Subcutaneous adipose tissue (tissue), 4 donors: ENCODE results near the gene MASP1. TPM values are rescaled to one million over a fixed set of nuclear protein-coding genes. Genes with fewer than 3 reads are reported as not detected.

Experiments
- total RNA-seq, 4 donors: library from RNA; depleted of rRNA; stranded (reverse); fragments of >200 nt; gene quantifications; one replicate each; pipeline ENCODE4 v1.1.0, GENCODE V29; 2016
- TF ChIP-seq, protein P1 (sequence below): fragments of 450-650 bp; IDR thresholded peaks from one replicate; pipeline ENCODE4 v1.5.1; 2016; ENCODE audit warnings: low read depth, mild to moderate bottlenecking, control low read depth, antibody characterized with exemption, moderate library complexity

Gene MASP1
- total RNA-seq, 4 donors from 2014 or later, result 1.5 to 20.4 (median 7.6) TPM

DNA sequence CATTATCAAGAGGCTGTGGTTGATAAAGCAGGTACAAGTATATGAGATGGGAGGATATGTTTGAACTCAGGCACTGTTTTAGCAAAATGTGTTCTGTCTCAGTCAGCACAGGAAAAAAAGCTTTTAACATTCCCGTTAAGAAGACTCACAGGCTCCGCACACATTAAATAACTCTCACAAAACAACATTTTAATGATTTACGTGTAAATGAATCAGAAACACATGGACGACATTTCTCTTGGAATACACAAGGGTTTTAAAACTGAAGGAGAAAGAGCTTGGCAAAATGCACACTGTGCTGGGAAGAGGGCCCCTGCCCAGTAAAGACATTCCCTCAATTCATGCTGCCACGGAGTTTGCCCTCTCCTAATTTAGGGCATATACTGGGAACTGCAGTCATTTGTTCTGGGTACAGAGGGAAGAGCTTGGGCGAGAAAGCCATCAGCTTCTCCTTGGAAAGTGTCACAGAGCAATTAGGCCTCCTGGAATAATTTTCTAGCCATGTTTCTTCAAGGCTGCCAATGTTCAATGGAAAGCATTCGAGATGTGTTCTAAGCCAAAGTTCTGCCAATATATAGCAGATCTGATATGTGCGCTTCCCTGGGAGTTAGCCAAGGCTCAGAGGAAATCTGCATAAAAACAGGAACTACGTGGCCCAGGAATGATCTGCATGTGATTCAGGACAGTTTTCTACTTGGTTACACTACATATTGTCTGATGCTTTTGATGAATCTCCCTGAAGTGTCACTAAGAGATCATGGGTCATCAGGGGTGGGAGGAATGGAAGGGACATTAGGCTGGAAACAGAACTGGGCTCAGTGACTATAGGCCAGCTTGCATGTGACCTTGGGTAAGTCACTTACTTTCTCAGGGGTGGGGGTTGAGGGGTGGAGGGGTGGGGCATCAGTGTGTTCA is 2.2 kb upstream of the MASP1 start:
- TF ChIP-seq, protein P1, sequence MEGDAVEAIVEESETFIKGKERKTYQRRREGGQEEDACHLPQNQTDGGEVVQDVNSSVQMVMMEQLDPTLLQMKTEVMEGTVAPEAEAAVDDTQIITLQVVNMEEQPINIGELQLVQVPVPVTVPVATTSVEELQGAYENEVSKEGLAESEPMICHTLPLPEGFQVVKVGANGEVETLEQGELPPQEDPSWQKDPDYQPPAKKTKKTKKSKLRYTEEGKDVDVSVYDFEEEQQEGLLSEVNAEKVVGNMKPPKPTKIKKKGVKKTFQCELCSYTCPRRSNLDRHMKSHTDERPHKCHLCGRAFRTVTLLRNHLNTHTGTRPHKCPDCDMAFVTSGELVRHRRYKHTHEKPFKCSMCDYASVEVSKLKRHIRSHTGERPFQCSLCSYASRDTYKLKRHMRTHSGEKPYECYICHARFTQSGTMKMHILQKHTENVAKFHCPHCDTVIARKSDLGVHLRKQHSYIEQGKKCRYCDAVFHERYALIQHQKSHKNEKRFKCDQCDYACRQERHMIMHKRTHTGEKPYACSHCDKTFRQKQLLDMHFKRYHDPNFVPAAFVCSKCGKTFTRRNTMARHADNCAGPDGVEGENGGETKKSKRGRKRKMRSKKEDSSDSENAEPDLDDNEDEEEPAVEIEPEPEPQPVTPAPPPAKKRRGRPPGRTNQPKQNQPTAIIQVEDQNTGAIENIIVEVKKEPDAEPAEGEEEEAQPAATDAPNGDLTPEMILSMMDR, result no peak

- TF ChIP-seq, protein P1, result no peak
These were observed 1.3 kb upstream of the MASP1 start for GRCh38 chr3:187292631-187293515.

DNA sequence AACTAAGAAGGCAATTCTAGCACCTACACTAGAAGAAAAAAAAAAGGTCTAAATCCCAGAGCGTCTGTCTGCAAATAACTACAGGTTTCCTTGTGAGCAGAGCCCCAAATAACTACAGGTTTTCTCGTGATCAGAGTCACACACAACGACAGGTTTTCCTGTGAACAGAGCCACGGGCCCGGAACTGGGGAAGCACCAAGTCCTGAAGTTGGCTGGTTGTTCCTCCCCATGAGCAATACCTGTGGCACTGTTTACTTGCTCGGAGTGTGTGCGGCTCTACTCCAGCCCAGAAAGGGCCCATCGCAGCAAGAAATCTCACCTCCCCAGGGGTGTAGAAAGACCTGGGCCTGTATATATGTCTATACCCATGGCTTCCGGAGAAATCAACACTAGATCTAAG is 644 bp upstream of the MASP1 start:
- TF ChIP-seq, protein P1, result no peak

DNA sequence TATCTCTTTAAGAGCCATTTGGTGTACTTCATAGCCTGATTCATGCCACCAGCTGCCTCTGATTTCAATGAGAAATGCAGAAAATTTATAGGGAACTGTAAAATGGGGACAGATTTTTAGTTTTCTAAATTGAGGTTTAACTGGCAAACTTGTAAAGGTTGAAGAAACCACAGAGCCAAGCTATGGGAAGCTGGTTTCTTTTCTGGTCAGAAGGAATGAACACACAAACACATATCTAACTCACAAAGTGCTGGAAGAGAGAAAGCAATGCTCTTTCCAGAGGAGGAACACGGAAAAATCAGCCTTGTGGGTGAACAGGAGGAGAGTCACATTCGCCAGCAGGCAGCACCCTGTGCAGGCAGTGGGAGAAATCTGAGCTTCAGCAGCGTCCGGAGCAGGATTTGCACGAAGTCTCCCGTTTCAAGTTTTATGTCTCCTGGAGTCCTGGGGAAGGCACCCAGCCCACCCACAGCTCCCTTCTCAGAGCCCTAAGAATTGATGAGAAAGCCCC is 481 bp downstream of the MASP1 start:
- TF ChIP-seq, protein P1, result no peak

- TF ChIP-seq, protein P1, result no peak
These were observed 1.0 kb downstream of the MASP1 start for GRCh38 chr3:187290503-187290902.

GRCh38 chr3:187288855-187289605 is 2.5 kb downstream of the MASP1 start:
- TF ChIP-seq, protein P1, result no peak
